Measurements from ENCODE around the gene IQCH.

IQCH gene

GRCh38 chr15:67506775-67507747, 252.5 kb downstream of the IQCH start:
- FAIRE-seq: no peak

- no peak for FAIRE-seq
Observed at GRCh38 chr15:67508407-67508806, 253.8 kb downstream of the IQCH start.

GRCh38 chr15:67509918-67510317, 255.3 kb downstream of the IQCH start:
- FAIRE-seq: no peak

GRCh38 chr15:67510597-67511190, 256.1 kb downstream of the IQCH start:
- FAIRE-seq: no peak

GRCh38 chr15:67511606-67512005, 257.0 kb downstream of the IQCH start:
- FAIRE-seq: no peak

- FAIRE-seq: no peak
Observed at GRCh38 chr15:67512140-67512539, 257.6 kb downstream of the IQCH start.

- no peak for FAIRE-seq
Observed at GRCh38 chr15:67512933-67513714, 258.5 kb downstream of the IQCH start.

GRCh38 chr15:67515090-67515489, 260.5 kb downstream of the IQCH start:
- FAIRE-seq: no peak

- no peak for FAIRE-seq
Observed at GRCh38 chr15:67515557-67515956, 261.0 kb downstream of the IQCH start.

- FAIRE-seq: no peak
Observed at GRCh38 chr15:67520321-67521028, 265.9 kb downstream of the IQCH start.

GRCh38 chr15:67521029-67521782, 266.6 kb downstream of the IQCH start, which contains the start of gene C15orf61:
Gene C15orf61 (plus strand): TSS chr15:67521131. CDS start chr15:67521249, 118 bp downstream.
- no peak for FAIRE-seq

GRCh38 chr15:67521783-67522568, 267.4 kb downstream of the IQCH start:
- no peak for FAIRE-seq

- FAIRE-seq: no peak
Observed at GRCh38 chr15:67523330-67523729, 268.7 kb downstream of the IQCH start.

GRCh38 chr15:67524235-67524634, 269.6 kb downstream of the IQCH start:
- no peak for FAIRE-seq

- no peak for FAIRE-seq
Observed at GRCh38 chr15:67528513-67528912, 273.9 kb downstream of the IQCH start.

- no peak for FAIRE-seq
Observed at GRCh38 chr15:67531379-67531914, 276.9 kb downstream of the IQCH start.

GRCh38 chr15:67533873-67534272, 279.3 kb downstream of the IQCH start:
- FAIRE-seq: no peak

GRCh38 chr15:67534360-67534759, 279.8 kb downstream of the IQCH start:
- no peak for FAIRE-seq

GRCh38 chr15:67537771-67538170, 283.2 kb downstream of the IQCH start:
- no peak for FAIRE-seq

Data from colon (tissue), 2 donors.